Rectal smooth muscle tissue (tissue), 1 donor: Measurements from ENCODE around the gene TRIM25.
"Not testable (repeated sequence)": the region's sequence is repeated elsewhere in the genome, so short reads cannot be mapped to it uniquely, and the experiment has no call there.

Experiments used
- H3K27ac ChIP-seq: one replicate; pipeline ENCODE4 v1.7.0; 2013; ENCODE audit warnings: low read depth, low read length, inconsistent platforms
- H3K27me3 ChIP-seq: one replicate; pipeline ENCODE4 v1.7.0; 2013; ENCODE audit warnings: low read length; ENCODE audit not compliant: control insufficient read depth, insufficient read depth
- H3K36me3 ChIP-seq: one replicate; pipeline ENCODE4 v1.7.0; 2013; ENCODE audit warnings: low read length; ENCODE audit not compliant: control insufficient read depth, insufficient read depth
- H3K4me1 ChIP-seq: one replicate; pipeline ENCODE4 v1.7.0; 2013; ENCODE audit warnings: low read length; ENCODE audit not compliant: control insufficient read depth, insufficient read depth
- H3K4me3 ChIP-seq: one replicate; pipeline ENCODE4 v1.7.0; 2013; ENCODE audit warnings: low read length
- H3K9ac ChIP-seq: one replicate; pipeline ENCODE4 v1.7.0; 2013; ENCODE audit warnings: low read length

The TRIM25 gene

GRCh38 chr17:56913867-56914580, at the start of gene TRIM25:
TRIM25 (minus strand) TSS chr17:56914049; CDS start chr17:56913988, 61 bp downstream.
- Histone ChIP-seq H3K4me3 (peak within 1 kb of the TSS; percentile 97), H3K27me3 (no peaks in the 10 kb centered on the region), H3K27ac (peak within 1 kb of the TSS; percentile 81), H3K36me3 (no peaks in the 10 kb centered on the region), H3K4me1 (peaks cover 5% of the 10 kb centered on the region), H3K9ac (peak within 1 kb of the TSS; percentile 69)

DNA sequence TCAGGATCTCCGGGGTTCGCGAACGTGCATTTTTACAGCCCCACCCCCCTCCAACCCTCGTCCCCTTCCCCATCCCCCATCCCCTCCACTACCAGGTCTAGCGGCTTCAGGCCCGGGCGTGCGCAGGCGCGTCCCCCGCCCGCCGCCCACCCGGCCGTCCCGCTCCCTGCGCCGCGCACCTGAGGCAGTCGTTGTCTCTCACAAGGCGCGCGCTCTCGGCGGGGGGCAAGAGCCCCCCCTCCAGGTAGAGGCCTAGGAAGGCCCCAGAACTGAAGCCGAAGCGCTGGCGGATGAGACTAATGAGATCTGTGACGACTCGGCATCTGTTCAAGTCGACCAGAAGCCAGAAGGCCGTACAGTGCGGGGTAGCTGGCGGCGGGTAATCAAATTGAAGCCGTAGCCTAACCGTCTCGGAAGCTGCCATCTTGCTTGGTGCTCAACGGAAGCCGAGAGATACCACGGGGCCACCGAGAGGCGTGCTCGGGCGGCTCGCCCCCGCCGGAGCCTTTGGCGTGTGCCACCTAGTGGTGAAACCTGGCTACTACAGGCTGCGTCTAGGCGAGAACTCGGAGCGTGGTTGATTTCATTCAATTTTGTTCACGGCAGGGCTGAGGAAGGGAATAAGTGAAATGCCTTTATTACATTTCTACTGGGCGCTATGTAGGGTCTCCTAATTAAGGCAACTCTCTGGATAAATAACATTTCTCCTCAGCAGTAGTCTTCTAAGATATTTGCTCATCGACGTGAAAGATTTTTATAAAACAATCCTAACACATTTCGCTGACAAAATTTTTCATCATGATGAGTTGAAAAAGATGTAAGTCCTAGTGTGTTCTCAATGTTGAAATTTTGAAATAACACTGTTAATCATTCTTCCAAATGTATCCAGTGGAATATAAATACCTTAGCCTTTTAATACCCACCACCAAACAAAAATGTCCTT, 47.0 kb upstream of the TRIM25 start, which contains the start of gene COIL:
Gene COIL, minus strand, starts transcription at position 455 of the 943 bp plus-strand sequence. Its CDS starts 31 bp downstream, at position 424.
- H3K4me3 ChIP-seq, result peak within 1 kb of the TSS; percentile 90
- H3K27ac ChIP-seq, result peak within 1 kb of the TSS; percentile 88
- no peaks in the 10 kb centered on the region for H3K36me3 ChIP-seq
- no peaks in the 10 kb centered on the region for H3K27me3 ChIP-seq
- H3K4me1 ChIP-seq, result peaks cover 3% of the 10 kb centered on the region
- peak within 1 kb of the TSS; percentile 80 for H3K9ac ChIP-seq

- no peaks in the 10 kb centered on the region for H3K36me3 ChIP-seq
- no peak overlapping the region for H3K4me3 ChIP-seq
- H3K27me3 ChIP-seq, result no peaks in the 10 kb centered on the region
- H3K9ac ChIP-seq, result no peak overlapping the region
- H3K4me1 ChIP-seq, result peaks cover 3% of the 10 kb centered on the region
- H3K27ac ChIP-seq, result no peak overlapping the region
These were observed 43.1 kb upstream of the TRIM25 start for GRCh38 chr17:56956992-56957391.

- Histone ChIP-seq H3K27me3 (no peaks in the 10 kb centered on the region), H3K36me3 (no peaks in the 10 kb centered on the region), H3K4me3 (no peak overlapping the region), H3K27ac (no peak overlapping the region), H3K9ac (no peak overlapping the region), H3K4me1 (no peaks in the 10 kb centered on the region)
These were observed 35.7 kb upstream of the TRIM25 start for GRCh38 chr17:56949595-56949994.

DNA sequence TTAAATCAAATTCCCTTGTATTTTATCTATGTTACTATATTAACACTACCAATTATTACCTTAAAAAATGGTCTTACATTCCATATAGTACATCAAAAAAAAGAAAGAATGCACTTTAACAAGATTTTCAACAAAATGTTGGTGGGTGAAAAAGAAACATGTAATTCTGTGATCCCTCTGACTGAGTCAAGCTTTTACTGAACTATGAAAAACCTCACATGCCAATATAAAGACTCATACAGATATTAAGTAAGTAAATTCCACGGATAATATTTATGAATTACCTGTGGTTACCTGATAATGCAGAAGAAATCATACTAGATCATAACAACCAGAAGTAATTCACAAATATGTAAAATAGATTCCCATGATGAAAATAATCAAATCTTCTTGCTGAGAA, 34.6 kb upstream of the TRIM25 start:
- no peak overlapping the region for H3K27ac ChIP-seq
- H3K4me1 ChIP-seq, result no peaks in the 10 kb centered on the region
- no peaks in the 10 kb centered on the region for H3K27me3 ChIP-seq
- H3K4me3 ChIP-seq, result no peak overlapping the region
- peaks cover 4% of the 10 kb centered on the region for H3K36me3 ChIP-seq
- H3K9ac ChIP-seq, result no peak overlapping the region

DNA sequence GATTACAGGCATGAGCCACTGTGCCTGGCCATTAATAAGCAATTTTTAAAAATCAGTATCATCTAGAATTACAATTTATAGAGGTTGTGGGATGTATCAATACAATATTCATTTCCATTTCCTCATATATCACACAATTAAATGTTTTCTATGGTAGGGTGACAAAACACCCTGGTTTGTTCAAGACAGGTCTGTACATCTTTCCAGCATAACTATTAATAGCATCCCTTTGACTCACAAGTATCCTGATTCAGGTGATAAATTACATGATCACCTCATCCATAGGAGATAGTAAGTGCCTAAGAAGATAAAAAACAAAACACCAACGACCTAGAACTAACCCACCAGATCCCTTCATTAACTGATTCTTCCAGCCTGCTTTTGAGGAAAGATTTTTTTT, 33.9 kb upstream of the TRIM25 start:
- Histone ChIP-seq H3K36me3 (peaks cover 8% of the 10 kb centered on the region), H3K4me3 (no peak overlapping the region), H3K9ac (no peak overlapping the region), H3K27me3 (no peaks in the 10 kb centered on the region), H3K4me1 (no peaks in the 10 kb centered on the region), H3K27ac (no peak overlapping the region)

GRCh38 chr17:56945938-56946505, 32.2 kb upstream of the TRIM25 start:
- H3K4me3 ChIP-seq, result no peak overlapping the region
- no peak overlapping the region for H3K27ac ChIP-seq
- peaks cover 15% of the 10 kb centered on the region for H3K36me3 ChIP-seq
- H3K27me3 ChIP-seq, result no peaks in the 10 kb centered on the region
- no peaks in the 10 kb centered on the region for H3K4me1 ChIP-seq
- no peak overlapping the region for H3K9ac ChIP-seq

DNA sequence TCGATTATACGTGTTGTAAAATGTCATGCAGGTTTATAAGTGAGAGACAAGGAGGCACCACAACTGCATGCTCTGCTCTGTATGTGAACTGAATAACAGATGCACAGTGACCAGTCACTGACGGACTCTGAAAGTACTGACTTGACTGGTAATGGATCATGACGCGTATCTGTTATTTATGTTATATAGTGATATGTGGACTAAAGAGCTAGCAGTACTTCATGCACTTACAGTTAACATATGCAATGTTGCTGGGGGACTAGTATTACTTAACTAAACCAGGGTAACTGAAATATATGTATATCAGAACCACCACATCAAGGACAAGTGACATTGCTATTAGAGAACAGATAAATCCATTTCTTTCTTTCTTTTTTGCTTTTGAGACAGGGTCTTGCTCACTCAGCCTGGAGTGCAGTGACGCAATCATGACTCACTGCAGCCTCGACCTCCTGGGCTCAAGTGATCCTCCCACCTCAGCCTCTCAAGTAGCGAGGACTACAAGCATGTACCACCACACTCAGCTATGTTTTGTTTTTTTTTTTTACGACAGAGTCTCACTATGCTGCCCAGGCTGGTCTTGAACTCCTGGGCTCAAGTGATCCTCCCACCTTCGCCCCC, 29.8 kb upstream of the TRIM25 start:
- no peak overlapping the region for H3K27ac ChIP-seq
- no peak overlapping the region for H3K9ac ChIP-seq
- no peak overlapping the region for H3K4me3 ChIP-seq
- no peaks in the 10 kb centered on the region for H3K4me1 ChIP-seq
- peaks cover 15% of the 10 kb centered on the region for H3K36me3 ChIP-seq
- H3K27me3 ChIP-seq, result no peaks in the 10 kb centered on the region

- no peak overlapping the region for H3K27ac ChIP-seq
- H3K9ac ChIP-seq, result no peak overlapping the region
- H3K27me3 ChIP-seq, result no peaks in the 10 kb centered on the region
- peaks cover 23% of the 10 kb centered on the region for H3K36me3 ChIP-seq
- H3K4me3 ChIP-seq, result no peak overlapping the region
- H3K4me1 ChIP-seq, result no peaks in the 10 kb centered on the region
These were observed 26.1 kb upstream of the TRIM25 start for GRCh38 chr17:56939869-56940484.

DNA sequence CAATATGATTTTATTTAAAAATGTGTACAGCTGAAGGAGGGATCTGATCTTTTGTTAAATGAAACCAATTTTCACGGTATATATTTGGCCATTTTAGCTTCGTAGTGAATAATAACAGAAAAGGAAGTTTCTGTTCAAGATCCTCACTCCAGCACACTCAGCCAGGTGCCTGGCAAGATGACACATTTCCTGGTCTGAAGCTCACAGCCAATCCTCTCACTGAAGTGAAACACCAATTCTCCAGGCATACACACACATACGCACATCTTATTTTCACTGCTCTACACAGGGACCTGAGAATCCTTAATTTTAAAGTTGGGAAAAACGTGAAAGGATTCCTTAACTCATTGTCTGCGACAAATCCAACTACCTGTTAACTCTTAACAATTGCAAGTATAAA, 24.4 kb upstream of the TRIM25 start:
- H3K27ac ChIP-seq, H3K4me1 ChIP-seq, H3K4me3 ChIP-seq, H3K27me3 ChIP-seq, H3K9ac ChIP-seq: not testable (repeated sequence)
- H3K36me3 ChIP-seq, result peaks cover 16% of the 10 kb centered on the region

DNA sequence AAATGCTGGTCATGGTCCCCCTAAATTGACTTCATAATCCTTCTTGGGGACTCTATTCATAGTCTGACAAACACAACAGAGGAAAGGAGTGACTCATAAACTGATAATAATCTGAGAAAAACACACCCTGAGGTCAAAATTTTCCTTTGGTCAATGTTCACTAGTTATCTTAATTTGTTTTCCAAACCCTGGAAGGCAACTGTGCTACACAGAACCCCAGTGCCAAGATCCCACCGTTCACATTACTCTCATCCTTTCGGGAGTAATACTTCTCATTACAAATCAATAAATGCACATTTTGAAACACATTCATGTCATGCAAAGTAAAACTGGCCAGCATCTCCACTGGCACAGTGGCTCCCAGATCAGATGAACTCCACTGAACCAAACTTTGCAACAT, 23.8 kb upstream of the TRIM25 start:
- H3K9ac ChIP-seq, result no peak overlapping the region
- H3K4me1 ChIP-seq, result no peaks in the 10 kb centered on the region
- H3K4me3 ChIP-seq, result no peak overlapping the region
- no peaks in the 10 kb centered on the region for H3K27me3 ChIP-seq
- H3K27ac ChIP-seq, result no peak overlapping the region
- peaks cover 15% of the 10 kb centered on the region for H3K36me3 ChIP-seq
